ENCODE measurements around the gene CNIH4. TPM values are rescaled to one million over a fixed set of nuclear protein-coding genes. Genes with fewer than 3 reads are reported as not detected.
"Not testable (repeated sequence)": the region's sequence is repeated elsewhere in the genome, so short reads cannot be mapped to it uniquely, and the experiment has no call there.

CNIH4 gene
- total RNA-seq, 1 experiment from 2014 or later: 77.8 TPM

DNA sequence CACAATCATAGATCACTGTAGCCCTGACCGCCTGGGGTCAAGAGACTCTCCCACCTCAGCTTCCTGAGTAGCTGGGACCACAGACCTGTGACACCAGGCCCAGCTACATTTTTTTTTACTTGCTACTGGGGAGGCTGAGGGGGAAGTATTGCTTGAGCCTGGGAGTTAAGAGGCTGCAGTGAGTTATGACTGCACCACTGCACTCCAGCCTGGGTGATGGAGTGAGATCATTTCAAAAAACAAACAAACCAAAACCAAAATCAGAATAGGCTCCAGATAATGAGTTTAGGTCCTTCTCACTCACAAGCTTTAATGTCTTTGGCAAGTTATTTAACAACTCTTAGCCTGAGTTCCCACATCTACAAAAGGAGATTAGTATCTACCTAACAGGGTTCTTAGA lies 55.1 kb downstream of the CNIH4 start:
- H3K4me1 Mint-ChIP-seq: no peaks in the 10 kb centered on the region
- peaks cover 46% of the 10 kb centered on the region for H3K36me3 Mint-ChIP-seq
- no peak for ATAC-seq
- no peak overlapping the region for H3K27ac Mint-ChIP-seq
- CTCF ChIA-PET: interaction anchor here (3.7 kb wide), 1 partner anchor 46 kb away, joined by 20 read pairs; no protein-coding TSS in a partner anchor
- no peak for TF ChIP-seq MYBL2 (CRISPR knock-in tag; IDR thresholded peaks at IDR 0.05)
- no peak for TF ChIP-seq SOX15 (CRISPR knock-in tag; IDR thresholded peaks at IDR 0.05)
- TF ChIP-seq ESRRA (CRISPR knock-in tag; IDR thresholded peaks at IDR 0.05; ENCODE audit: borderline replicate concordance): no peak
- TF ChIP-seq FOXP1 (CRISPR knock-in tag; IDR thresholded peaks at IDR 0.05; ENCODE audit: borderline replicate concordance): no peak
- TF ChIP-seq NFYB (CRISPR knock-in tag; conservative IDR thresholded peaks at IDR 0.05; ENCODE audit: low read depth): no peak
- no peak for TF ChIP-seq ZNF396 (CRISPR knock-in tag; IDR thresholded peaks at IDR 0.05; ENCODE audit: borderline replicate concordance)
- TF ChIP-seq, protein P1, sequence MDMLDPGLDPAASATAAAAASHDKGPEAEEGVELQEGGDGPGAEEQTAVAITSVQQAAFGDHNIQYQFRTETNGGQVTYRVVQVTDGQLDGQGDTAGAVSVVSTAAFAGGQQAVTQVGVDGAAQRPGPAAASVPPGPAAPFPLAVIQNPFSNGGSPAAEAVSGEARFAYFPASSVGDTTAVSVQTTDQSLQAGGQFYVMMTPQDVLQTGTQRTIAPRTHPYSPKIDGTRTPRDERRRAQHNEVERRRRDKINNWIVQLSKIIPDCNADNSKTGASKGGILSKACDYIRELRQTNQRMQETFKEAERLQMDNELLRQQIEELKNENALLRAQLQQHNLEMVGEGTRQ (CRISPR knock-in tag; IDR thresholded peaks at IDR 0.05): no peak
- no peak for TF ChIP-seq NR3C1 (CRISPR knock-in tag; conservative IDR thresholded peaks at IDR 0.05; ENCODE audit: low read depth)
- TF ChIP-seq, protein P2, sequence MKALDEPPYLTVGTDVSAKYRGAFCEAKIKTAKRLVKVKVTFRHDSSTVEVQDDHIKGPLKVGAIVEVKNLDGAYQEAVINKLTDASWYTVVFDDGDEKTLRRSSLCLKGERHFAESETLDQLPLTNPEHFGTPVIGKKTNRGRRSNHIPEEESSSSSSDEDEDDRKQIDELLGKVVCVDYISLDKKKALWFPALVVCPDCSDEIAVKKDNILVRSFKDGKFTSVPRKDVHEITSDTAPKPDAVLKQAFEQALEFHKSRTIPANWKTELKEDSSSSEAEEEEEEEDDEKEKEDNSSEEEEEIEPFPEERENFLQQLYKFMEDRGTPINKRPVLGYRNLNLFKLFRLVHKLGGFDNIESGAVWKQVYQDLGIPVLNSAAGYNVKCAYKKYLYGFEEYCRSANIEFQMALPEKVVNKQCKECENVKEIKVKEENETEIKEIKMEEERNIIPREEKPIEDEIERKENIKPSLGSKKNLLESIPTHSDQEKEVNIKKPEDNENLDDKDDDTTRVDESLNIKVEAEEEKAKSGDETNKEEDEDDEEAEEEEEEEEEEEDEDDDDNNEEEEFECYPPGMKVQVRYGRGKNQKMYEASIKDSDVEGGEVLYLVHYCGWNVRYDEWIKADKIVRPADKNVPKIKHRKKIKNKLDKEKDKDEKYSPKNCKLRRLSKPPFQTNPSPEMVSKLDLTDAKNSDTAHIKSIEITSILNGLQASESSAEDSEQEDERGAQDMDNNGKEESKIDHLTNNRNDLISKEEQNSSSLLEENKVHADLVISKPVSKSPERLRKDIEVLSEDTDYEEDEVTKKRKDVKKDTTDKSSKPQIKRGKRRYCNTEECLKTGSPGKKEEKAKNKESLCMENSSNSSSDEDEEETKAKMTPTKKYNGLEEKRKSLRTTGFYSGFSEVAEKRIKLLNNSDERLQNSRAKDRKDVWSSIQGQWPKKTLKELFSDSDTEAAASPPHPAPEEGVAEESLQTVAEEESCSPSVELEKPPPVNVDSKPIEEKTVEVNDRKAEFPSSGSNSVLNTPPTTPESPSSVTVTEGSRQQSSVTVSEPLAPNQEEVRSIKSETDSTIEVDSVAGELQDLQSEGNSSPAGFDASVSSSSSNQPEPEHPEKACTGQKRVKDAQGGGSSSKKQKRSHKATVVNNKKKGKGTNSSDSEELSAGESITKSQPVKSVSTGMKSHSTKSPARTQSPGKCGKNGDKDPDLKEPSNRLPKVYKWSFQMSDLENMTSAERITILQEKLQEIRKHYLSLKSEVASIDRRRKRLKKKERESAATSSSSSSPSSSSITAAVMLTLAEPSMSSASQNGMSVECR (CRISPR knock-in tag; IDR thresholded peaks at IDR 0.05; ENCODE audit: borderline replicate concordance): no peak
- no peak for DNase-seq (ENCODE audit: low spot score)
- H3K4me3 Mint-ChIP-seq: no peak overlapping the region
- H3K27me3 Mint-ChIP-seq (ENCODE audit: low read depth): no peaks in the 10 kb centered on the region
- no peaks in the 10 kb centered on the region for H3K9me3 Mint-ChIP-seq
- POLR2A ChIA-PET: no interaction called here

DNA sequence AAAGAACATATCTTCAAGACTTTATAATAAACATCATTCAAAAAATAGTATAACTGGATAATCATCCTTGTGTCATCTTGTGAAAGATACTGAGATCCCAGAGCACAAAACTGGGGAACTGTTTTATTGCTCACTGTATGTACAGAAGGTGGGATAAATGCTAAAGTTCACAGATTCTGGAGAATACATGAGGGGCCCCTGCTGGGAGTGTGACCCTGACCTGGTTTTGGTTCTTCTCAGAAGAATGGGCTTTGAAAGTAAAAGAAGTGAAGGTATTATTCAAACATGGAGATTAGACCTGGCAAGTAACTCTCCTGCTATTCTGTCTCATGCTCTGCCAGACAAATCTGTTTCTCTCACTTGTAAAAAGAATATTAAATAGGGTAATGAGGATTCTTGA lies 63.4 kb downstream of the CNIH4 start:
- CTCF ChIA-PET: no interaction called here
- no peaks in the 10 kb centered on the region for H3K27me3 Mint-ChIP-seq (ENCODE audit: low read depth)
- H3K4me3 Mint-ChIP-seq: no peak overlapping the region
- ATAC-seq (no peak), DNase-seq (ENCODE audit: low spot score) (no peak)
- POLR2A ChIA-PET: no interaction called here
- peaks cover 86% of the 10 kb centered on the region for H3K36me3 Mint-ChIP-seq
- no peaks in the 10 kb centered on the region for H3K4me1 Mint-ChIP-seq
- TF ChIP-seq, protein P3, sequence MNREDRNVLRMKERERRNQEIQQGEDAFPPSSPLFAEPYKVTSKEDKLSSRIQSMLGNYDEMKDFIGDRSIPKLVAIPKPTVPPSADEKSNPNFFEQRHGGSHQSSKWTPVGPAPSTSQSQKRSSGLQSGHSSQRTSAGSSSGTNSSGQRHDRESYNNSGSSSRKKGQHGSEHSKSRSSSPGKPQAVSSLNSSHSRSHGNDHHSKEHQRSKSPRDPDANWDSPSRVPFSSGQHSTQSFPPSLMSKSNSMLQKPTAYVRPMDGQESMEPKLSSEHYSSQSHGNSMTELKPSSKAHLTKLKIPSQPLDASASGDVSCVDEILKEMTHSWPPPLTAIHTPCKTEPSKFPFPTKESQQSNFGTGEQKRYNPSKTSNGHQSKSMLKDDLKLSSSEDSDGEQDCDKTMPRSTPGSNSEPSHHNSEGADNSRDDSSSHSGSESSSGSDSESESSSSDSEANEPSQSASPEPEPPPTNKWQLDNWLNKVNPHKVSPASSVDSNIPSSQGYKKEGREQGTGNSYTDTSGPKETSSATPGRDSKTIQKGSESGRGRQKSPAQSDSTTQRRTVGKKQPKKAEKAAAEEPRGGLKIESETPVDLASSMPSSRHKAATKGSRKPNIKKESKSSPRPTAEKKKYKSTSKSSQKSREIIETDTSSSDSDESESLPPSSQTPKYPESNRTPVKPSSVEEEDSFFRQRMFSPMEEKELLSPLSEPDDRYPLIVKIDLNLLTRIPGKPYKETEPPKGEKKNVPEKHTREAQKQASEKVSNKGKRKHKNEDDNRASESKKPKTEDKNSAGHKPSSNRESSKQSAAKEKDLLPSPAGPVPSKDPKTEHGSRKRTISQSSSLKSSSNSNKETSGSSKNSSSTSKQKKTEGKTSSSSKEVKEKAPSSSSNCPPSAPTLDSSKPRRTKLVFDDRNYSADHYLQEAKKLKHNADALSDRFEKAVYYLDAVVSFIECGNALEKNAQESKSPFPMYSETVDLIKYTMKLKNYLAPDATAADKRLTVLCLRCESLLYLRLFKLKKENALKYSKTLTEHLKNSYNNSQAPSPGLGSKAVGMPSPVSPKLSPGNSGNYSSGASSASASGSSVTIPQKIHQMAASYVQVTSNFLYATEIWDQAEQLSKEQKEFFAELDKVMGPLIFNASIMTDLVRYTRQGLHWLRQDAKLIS (CRISPR knock-in tag; IDR thresholded peaks at IDR 0.05; ENCODE audit: borderline replicate concordance): no peak
- TF ChIP-seq RORB (CRISPR knock-in tag; IDR thresholded peaks at IDR 0.05): no peak
- TF ChIP-seq SMAD4 (CRISPR knock-in tag; IDR thresholded peaks at IDR 0.05): no peak
- no peak overlapping the region for H3K27ac Mint-ChIP-seq
- no peaks in the 10 kb centered on the region for H3K9me3 Mint-ChIP-seq

- TF ChIP-seq KAT7 (CRISPR knock-in tag; IDR thresholded peaks at IDR 0.05; ENCODE audit: borderline replicate concordance) (no peak), TCF7 (CRISPR knock-in tag; IDR thresholded peaks at IDR 0.05; ENCODE audit: low read depth) (no peak), SMAD3 (CRISPR knock-in tag; IDR thresholded peaks at IDR 0.05; ENCODE audit: borderline replicate concordance) (no peak)
- TF ChIP-seq, protein P2 (CRISPR knock-in tag; IDR thresholded peaks at IDR 0.05; ENCODE audit: borderline replicate concordance): no peak
- Mint-ChIP-seq H3K4me3 (no peak overlapping the region), H3K9me3 (no peaks in the 10 kb centered on the region), H3K27me3 (ENCODE audit: low read depth) (no peaks in the 10 kb centered on the region), H3K27ac (no peak overlapping the region), H3K4me1 (peaks cover under 1% of the 10 kb centered on the region; the same call in 1 of the 2 replicates), H3K36me3 (peaks cover 72% of the 10 kb centered on the region)
- no peak for ATAC-seq
- DNase-seq (ENCODE audit: low spot score): no peak
- POLR2A ChIA-PET: no interaction called here
- CTCF ChIA-PET: interaction anchor here (0.9 kb wide), 1 partner anchor 32 kb away, joined by 4 read pairs; no protein-coding TSS in a partner anchor
These were observed 68.7 kb downstream of the CNIH4 start for GRCh38 chr1:224425279-224425884.

GRCh38 chr1:224426869-224427268 lies 70.2 kb downstream of the CNIH4 start:
- H3K27ac Mint-ChIP-seq; H3K9me3 Mint-ChIP-seq; H3K27me3 Mint-ChIP-seq (ENCODE audit: low read depth); ATAC-seq; CTCF ChIA-PET; DNase-seq (ENCODE audit: low spot score); H3K4me3 Mint-ChIP-seq: not testable (repeated sequence)
- H3K4me1 Mint-ChIP-seq: peaks cover 12% of the 10 kb centered on the region
- peaks cover 71% of the 10 kb centered on the region for H3K36me3 Mint-ChIP-seq
- POLR2A ChIA-PET: interaction anchor here (0.6 kb wide), 1 partner anchor 26 kb away, joined by 3 read pairs; no protein-coding TSS in a partner anchor
